GM19455 (cell line): Measurements from ENCODE around the gene MYO1E.
A peak's percentile ranks its signal among the peaks of the same experiment; 100 is the strongest.
"Not testable (repeated sequence)": the region's sequence is repeated elsewhere in the genome, so short reads cannot be mapped to it uniquely, and the experiment has no call there.

Experiments used
- ATAC-seq: cut with Tn5 transposase; IDR thresholded peaks from one replicate; pipeline ENCODE4 v1.9.1; 2021; ENCODE audit not compliant: unreplicated experiment

Gene MYO1E

GRCh38 chr15:59387196-59387878 lies 14.7 kb upstream of the MYO1E start:
- ATAC-seq = not testable (repeated sequence)

- ATAC-seq = no peak
These were observed 12.5 kb upstream of the MYO1E start for GRCh38 chr15:59385171-59385570.

- ATAC-seq = no peak
These were observed 11.8 kb upstream of the MYO1E start for GRCh38 chr15:59384507-59384906.

- ATAC-seq = no peak
These were observed 8.4 kb upstream of the MYO1E start for GRCh38 chr15:59380902-59381610.

GRCh38 chr15:59379531-59379930 lies 6.9 kb upstream of the MYO1E start:
- ATAC-seq = no peak

GRCh38 chr15:59378855-59379254 lies 6.2 kb upstream of the MYO1E start:
- no peak for ATAC-seq

- no peak for ATAC-seq
These were observed 5.3 kb upstream of the MYO1E start for GRCh38 chr15:59377924-59378323.

GRCh38 chr15:59376733-59377132 lies 4.1 kb upstream of the MYO1E start:
- ATAC-seq = no peak

GRCh38 chr15:59373215-59373614 lies 544 bp upstream of the MYO1E start:
- no peak for ATAC-seq

GRCh38 chr15:59371458-59372351 lies 966 bp downstream of the MYO1E start:
- ATAC-seq = peak; percentile 17

GRCh38 chr15:59369597-59369996 lies 3.1 kb downstream of the MYO1E start:
- ATAC-seq = no peak

- no peak for ATAC-seq
These were observed 5.6 kb downstream of the MYO1E start for GRCh38 chr15:59367022-59367451.

- no peak for ATAC-seq
These were observed 6.2 kb downstream of the MYO1E start for GRCh38 chr15:59366333-59367021.

- ATAC-seq = no peak
These were observed 8.4 kb downstream of the MYO1E start for GRCh38 chr15:59364248-59364647.

- no peak for ATAC-seq
These were observed 10.3 kb downstream of the MYO1E start for GRCh38 chr15:59362331-59362730.

GRCh38 chr15:59360896-59361295 lies 11.8 kb downstream of the MYO1E start:
- no peak for ATAC-seq

- no peak for ATAC-seq
These were observed 12.4 kb downstream of the MYO1E start for GRCh38 chr15:59360305-59360704.

GRCh38 chr15:59355730-59356129 lies 16.9 kb downstream of the MYO1E start:
- no peak for ATAC-seq

GRCh38 chr15:59354417-59355031 lies 18.1 kb downstream of the MYO1E start:
- no peak for ATAC-seq

- no peak for ATAC-seq
These were observed 18.7 kb downstream of the MYO1E start for GRCh38 chr15:59353994-59354416.

GRCh38 chr15:59352683-59353082 lies 20.0 kb downstream of the MYO1E start:
- no peak for ATAC-seq
